ENCODE measurements around the gene UBE2G1. TPM values are rescaled to one million over a fixed set of nuclear protein-coding genes. Genes with fewer than 3 reads are reported as not detected.

Gene UBE2G1
- total and polyA plus RNA-seq, 2 of the 8 experiments (the other 6 are each of a cell fraction or from before 2014, with no cell fraction given) = 73.9 to 170 TPM

GRCh38 chr17:4393806-4394205 is 27.3 kb upstream of the UBE2G1 start:
- no peak for FAIRE-seq
- H3K27ac ChIP-seq (ENCODE audit: low read depth, low read length) = peak overlapping the region; percentile 24; the same call in 1 of the 2 replicates
- POLR2A ChIA-PET (ENCODE audit: partially characterized antibody) = interaction anchor here (0.7 to 4.6 kb wide), 9 partner anchors 9 to 137 kb away, joined by 3 to 45 read pairs (median 3); partner anchors contain the start of gene UBE2G1
- no peaks in the 10 kb centered on the region for H3K79me1 ChIP-seq (ENCODE audit: low read depth, low read length)
- no peak overlapping the region for H2AFZ ChIP-seq (ENCODE audit: low read length)
- peaks cover 3 to 24% (median 19%) of the 10 kb centered on the region in 4 experiments for H3K4me1 ChIP-seq (replicated peaks in 1 of 4; ENCODE audit: control insufficient read depth in 3 of 4, insufficient read depth in 4 of 4, low read length in 3 of 4)
- no peak overlapping the region for H3K4me3 ChIP-seq (ENCODE audit: extremely low read depth in 1 of 4, insufficient read depth in 2 of 4, low read depth in 3 of 4, low read length in 4 of 4)
- H3K4me2 ChIP-seq (ENCODE audit: insufficient read depth in 1 of 2, low read depth in 2 of 2, low read length in 2 of 2) = no peak overlapping the region
- H4K20me1 ChIP-seq (replicated peaks in 1 of 2; ENCODE audit: control insufficient read depth in 1 of 2, insufficient read depth in 2 of 2, low read length in 2 of 2) = no peaks in the 10 kb centered on the region
- no peak overlapping the region for H2BK15ac ChIP-seq (ENCODE audit: low read length)
- no peak overlapping the region for H3K23ac ChIP-seq (ENCODE audit: insufficient read length)
- peak overlapping the region; percentile 100; the same call in 1 of the 2 replicates for H2BK5ac ChIP-seq (ENCODE audit: low read depth, low read length)
- DNase-seq (ENCODE audit: low read depth in 1 of 2, low spot score in 2 of 2) = no peak
- peak overlapping the region; percentile 68; the same call in 1 of the 2 replicates for H2BK20ac ChIP-seq (ENCODE audit: low read length)
- peak overlapping the region; percentile 97 for H4K91ac ChIP-seq (replicated peaks; ENCODE audit: insufficient read length, low read length)
- H2BK120ac ChIP-seq (replicated peaks; ENCODE audit: low read depth, low read length) = peak overlapping the region; percentile 60
- peaks cover 3% of the 10 kb centered on the region; the same call in 1 of the 2 replicates for H3K23me2 ChIP-seq (ENCODE audit: low read depth, low read length)
- WGBS, 2 experiments (ENCODE audit: extremely low coverage in 1 of 2, insufficient coverage in 1 of 2, insufficient read length in 1 of 2, insufficient replicate concordance in 2 of 2, low coverage in 1 of 2, low lambda C conversion rate in 2 of 2, missing lambda C conversion rate in 1 of 2) = 77% methylated on average over 7 of the region's 7 CpGs; no CpG with 5 or more reads in 1 of the 2 experiments
- no peak overlapping the region for H3K56ac ChIP-seq (replicated peaks; ENCODE audit: insufficient read length, low read depth, low read length)
- H4K5ac ChIP-seq (ENCODE audit: insufficient read length, low read depth, low read length) = peak overlapping the region; percentile 47
- H3K18ac ChIP-seq (ENCODE audit: extremely low read depth, low read length) = peak overlapping the region; percentile 43; the same call in 1 of the 2 replicates
- no peaks in the 10 kb centered on the region for H3K36me3 ChIP-seq (ENCODE audit: control insufficient read depth in 2 of 4, insufficient read depth in 4 of 4, low read length in 3 of 4)
- peak overlapping the region; percentile 100 for H2BK12ac ChIP-seq (ENCODE audit: low read depth, low read length)
- H3K79me2 ChIP-seq (ENCODE audit: control insufficient read depth in 1 of 2, insufficient read depth in 2 of 2, low read length in 2 of 2) = no peaks in the 10 kb centered on the region
- no peaks in the 10 kb centered on the region for H3K9me3 ChIP-seq (ENCODE audit: insufficient read depth in 2 of 2, low read depth in 1 of 2, low read length in 1 of 2)
- no peaks in the 10 kb centered on the region for H3K27me3 ChIP-seq (replicated peaks in 1 of 4; ENCODE audit: control insufficient read depth in 3 of 4, extremely low read depth in 1 of 4, insufficient read depth in 3 of 4, low read length in 3 of 4)
- peak overlapping the region; percentile 47; the same call in 1 of the 2 replicates for H4K8ac ChIP-seq (ENCODE audit: extremely low read depth, insufficient read depth, low read length)
- H3K4ac ChIP-seq (replicated peaks; ENCODE audit: insufficient read length, low read depth, low read length) = no peak overlapping the region
- peak overlapping the region in 2 of 4 experiments; percentile 7 to 13; a peak in 2 of 7 replicates for H3K9ac ChIP-seq (replicated peaks in 1 of 4; ENCODE audit: extremely low read depth in 1 of 4, low read depth in 3 of 4, low read length in 3 of 4)
- CTCF ChIA-PET (ENCODE audit: partially characterized antibody) = interaction anchor here (0.6 to 2.0 kb wide), 7 partner anchors 14 to 195 kb away, joined by 3 to 5 read pairs (median 3); no protein-coding TSS in a partner anchor
- H3K14ac ChIP-seq (ENCODE audit: insufficient read length) = no peak overlapping the region
- no peak for TF ChIP-seq NANOG (IDR thresholded peaks at IDR 0.05; ENCODE audit: insufficient read depth, low read depth, low read length, poor library complexity, severe bottlenecking)
- no peak for TF ChIP-seq KDM5A (IDR thresholded peaks at IDR 0.05; ENCODE audit: low read length)
- TF ChIP-seq ASH2L (IDR thresholded peaks at IDR 0.05; ENCODE audit: low read length) = no peak
- TF ChIP-seq RAD21 (IDR thresholded peaks at IDR 0.05 in 1 of 2, conservative IDR thresholded peaks at IDR 0.05 in 1 of 2; ENCODE audit: low read depth in 2 of 2, low read length in 2 of 2) = no peak
- no peak for TF ChIP-seq RFX5 (IDR thresholded peaks at IDR 0.05; ENCODE audit: borderline replicate concordance, low read depth, low read length)
- TF ChIP-seq RBBP5 (IDR thresholded peaks at IDR 0.05; ENCODE audit: borderline replicate concordance, low read depth, low read length) = no peak
- TF ChIP-seq GTF2F1 (IDR thresholded peaks at IDR 0.05; ENCODE audit: borderline replicate concordance, low read depth, low read length) = no peak
- H2AK5ac ChIP-seq (ENCODE audit: low read depth, low read length) = no peak overlapping the region

Measured in H1 (cell line).